Measurements from ENCODE around the gene BAZ1B.

DNA sequence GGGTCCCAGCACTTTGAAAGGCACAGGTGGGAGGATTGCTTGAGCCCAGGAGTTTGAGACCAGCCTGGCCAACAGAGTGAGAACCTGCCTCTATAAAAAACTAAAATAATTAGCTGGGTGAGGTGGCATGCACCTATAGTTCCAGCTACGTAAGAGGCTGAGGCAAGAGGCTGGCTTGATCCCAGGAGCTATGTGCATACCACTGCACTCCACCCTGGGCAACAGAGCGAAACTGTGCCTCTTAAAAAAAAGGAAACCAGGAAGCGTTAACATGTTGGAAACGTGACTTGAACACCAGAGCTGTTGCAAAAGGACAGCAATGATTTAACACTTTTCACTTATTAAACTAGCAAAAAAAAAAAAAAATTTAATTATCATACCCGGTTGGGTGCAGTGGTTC lies 12.6 kb downstream of the BAZ1B start:
- TF ChIP-seq POLR2A (IDR thresholded peaks at IDR 0.05), result no peak
- no peak for TF ChIP-seq CTCF (IDR thresholded peaks at IDR 0.05)

Data from esophagus squamous epithelium (tissue), 4 donors.